Measurements from ENCODE around the gene MARCHF2.
"Not testable (repeated sequence)": the region's sequence is repeated elsewhere in the genome, so short reads cannot be mapped to it uniquely, and the experiment has no call there.

The MARCHF2 gene

DNA sequence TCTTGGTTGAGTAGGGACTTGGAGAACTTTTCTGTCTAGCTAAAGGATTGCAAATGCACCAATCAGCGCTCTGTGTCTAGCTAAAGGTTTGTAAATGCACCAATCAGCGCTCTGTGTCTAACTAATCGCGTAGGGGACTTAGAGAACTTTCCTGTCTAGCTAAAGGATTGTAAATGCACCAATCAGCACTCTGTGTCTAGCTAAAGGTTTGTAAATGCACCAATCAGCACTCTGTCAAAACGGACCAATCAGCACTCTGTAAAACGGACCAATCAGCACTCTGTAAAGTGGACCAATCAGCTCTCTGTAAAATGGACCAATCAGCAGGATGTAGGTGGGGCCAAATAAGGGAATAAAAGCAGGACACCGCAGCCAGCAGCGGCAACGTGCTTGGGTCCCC is 26.7 kb upstream of the MARCHF2 start:
- H3K36me3 ChIP-seq (ENCODE audit: control insufficient read depth in 2 of 2, insufficient read depth in 1 of 2, low read length in 2 of 2); POLR2A ChIA-PET; H3K4me3 ChIP-seq (ENCODE audit: low read depth, low read length); H3K27ac ChIP-seq (ENCODE audit: extremely low read depth, low read depth, low read length); H3K9me3 ChIP-seq (ENCODE audit: control insufficient read depth, insufficient read depth, low read depth, low read length); H3K4me1 ChIP-seq (ENCODE audit: control insufficient read depth, insufficient read depth, low read length): not testable (repeated sequence)
- peak; percentile 32; the same call in 1 of the 2 replicates for TF ChIP-seq SP2 (tag by site-specific recombination; IDR thresholded peaks at IDR 0.05)
- CTCF ChIA-PET, result interaction anchor here (0.6 to 0.8 kb wide), 3 partner anchors 89 to 498 kb away, joined by 3 read pairs; partner anchors contain the start of gene LRRC8E

DNA sequence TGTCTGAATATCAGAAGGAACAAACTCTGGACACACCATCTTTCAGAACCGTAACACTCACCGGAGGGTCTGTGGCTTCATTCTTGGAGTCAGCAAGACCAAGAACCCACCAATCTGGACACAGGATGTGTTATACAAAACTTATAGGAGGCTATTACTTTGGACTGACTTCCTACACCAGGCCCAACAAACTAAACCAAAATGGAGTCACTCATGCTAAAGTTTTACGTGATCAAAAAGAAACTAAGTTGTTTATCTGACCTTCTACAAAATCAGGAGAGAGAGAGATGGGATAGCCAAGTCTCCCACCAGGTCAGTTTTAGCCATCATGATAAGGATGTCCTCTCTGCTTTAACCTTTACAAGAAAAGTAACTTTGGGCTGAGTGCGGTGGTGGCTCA is 26.1 kb upstream of the MARCHF2 start:
- Histone ChIP-seq H3K4me1 (ENCODE audit: control insufficient read depth, insufficient read depth, low read length) (peaks cover 3% of the 10 kb centered on the region; the same call in 1 of the 2 replicates), H3K9me3 (ENCODE audit: control insufficient read depth, insufficient read depth, low read depth, low read length) (no peaks in the 10 kb centered on the region), H3K27ac (ENCODE audit: extremely low read depth, low read depth, low read length) (no peak overlapping the region), H3K36me3 (ENCODE audit: control insufficient read depth in 2 of 2, insufficient read depth in 1 of 2, low read length in 2 of 2) (peaks cover 0 to 3% of the 10 kb centered on the region in 2 experiments; a peak in 1 of 3 replicates), H3K4me3 (ENCODE audit: low read depth, low read length) (no peak overlapping the region)
- CTCF ChIA-PET, result interaction anchor here (0.8 kb wide), 1 partner anchor 119 kb away, joined by 3 read pairs; no protein-coding TSS in a partner anchor
- POLR2A ChIA-PET, result interaction anchor here (0.6 kb wide), 1 partner anchor 66 kb away, joined by 3 read pairs; no protein-coding TSS in a partner anchor
- TF ChIP-seq SCRT2 (tag by site-specific recombination; IDR thresholded peaks at IDR 0.05) (no peak), ZNF433 (tag by site-specific recombination; IDR thresholded peaks at IDR 0.05; ENCODE audit: low read depth) (no peak), SCRT1 (tag by site-specific recombination; IDR thresholded peaks at IDR 0.05; ENCODE audit: borderline replicate concordance) (no peak), ZBTB21 (tag by site-specific recombination; IDR thresholded peaks at IDR 0.05) (no peak), ZNF670 (tag by site-specific recombination; IDR thresholded peaks at IDR 0.05; ENCODE audit: low read depth) (no peak), ZNF571 (tag by site-specific recombination; IDR thresholded peaks at IDR 0.05) (no peak), ZBTB1 (tag by site-specific recombination; IDR thresholded peaks at IDR 0.05) (no peak), ZXDB (tag by site-specific recombination; IDR thresholded peaks at IDR 0.05) (no peak), ZNF768 (tag by site-specific recombination; IDR thresholded peaks at IDR 0.05) (no peak)
- TF ChIP-seq, protein P1, sequence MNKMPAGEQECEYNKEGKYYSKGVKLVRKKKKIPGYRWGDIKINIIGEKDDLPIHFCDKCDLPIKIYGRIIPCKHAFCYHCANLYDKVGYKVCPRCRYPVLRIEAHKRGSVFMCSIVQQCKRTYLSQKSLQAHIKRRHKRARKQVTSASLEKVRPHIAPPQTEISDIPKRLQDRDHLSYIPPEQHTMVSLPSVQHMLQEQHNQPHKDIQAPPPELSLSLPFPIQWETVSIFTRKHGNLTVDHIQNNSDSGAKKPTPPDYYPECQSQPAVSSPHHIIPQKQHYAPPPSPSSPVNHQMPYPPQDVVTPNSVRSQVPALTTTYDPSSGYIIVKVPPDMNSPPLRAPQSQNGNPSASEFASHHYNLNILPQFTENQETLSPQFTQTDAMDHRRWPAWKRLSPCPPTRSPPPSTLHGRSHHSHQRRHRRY (tag by site-specific recombination; IDR thresholded peaks at IDR 0.05), result no peak
- TF ChIP-seq, protein P2, sequence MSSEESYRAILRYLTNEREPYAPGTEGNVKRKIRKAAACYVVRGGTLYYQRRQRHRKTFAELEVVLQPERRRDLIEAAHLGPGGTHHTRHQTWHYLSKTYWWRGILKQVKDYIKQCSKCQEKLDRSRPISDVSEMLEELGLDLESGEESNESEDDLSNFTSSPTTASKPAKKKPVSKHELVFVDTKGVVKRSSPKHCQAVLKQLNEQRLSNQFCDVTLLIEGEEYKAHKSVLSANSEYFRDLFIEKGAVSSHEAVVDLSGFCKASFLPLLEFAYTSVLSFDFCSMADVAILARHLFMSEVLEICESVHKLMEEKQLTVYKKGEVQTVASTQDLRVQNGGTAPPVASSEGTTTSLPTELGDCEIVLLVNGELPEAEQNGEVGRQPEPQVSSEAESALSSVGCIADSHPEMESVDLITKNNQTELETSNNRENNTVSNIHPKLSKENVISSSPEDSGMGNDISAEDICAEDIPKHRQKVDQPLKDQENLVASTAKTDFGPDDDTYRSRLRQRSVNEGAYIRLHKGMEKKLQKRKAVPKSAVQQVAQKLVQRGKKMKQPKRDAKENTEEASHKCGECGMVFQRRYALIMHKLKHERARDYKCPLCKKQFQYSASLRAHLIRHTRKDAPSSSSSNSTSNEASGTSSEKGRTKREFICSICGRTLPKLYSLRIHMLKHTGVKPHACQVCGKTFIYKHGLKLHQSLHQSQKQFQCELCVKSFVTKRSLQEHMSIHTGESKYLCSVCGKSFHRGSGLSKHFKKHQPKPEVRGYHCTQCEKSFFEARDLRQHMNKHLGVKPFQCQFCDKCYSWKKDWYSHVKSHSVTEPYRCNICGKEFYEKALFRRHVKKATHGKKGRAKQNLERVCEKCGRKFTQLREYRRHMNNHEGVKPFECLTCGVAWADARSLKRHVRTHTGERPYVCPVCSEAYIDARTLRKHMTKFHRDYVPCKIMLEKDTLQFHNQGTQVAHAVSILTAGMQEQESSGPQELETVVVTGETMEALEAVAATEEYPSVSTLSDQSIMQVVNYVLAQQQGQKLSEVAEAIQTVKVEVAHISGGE (tag by site-specific recombination; conservative IDR thresholded peaks at IDR 0.05; ENCODE audit: low read depth), result no peak
- TF ChIP-seq, protein P3, sequence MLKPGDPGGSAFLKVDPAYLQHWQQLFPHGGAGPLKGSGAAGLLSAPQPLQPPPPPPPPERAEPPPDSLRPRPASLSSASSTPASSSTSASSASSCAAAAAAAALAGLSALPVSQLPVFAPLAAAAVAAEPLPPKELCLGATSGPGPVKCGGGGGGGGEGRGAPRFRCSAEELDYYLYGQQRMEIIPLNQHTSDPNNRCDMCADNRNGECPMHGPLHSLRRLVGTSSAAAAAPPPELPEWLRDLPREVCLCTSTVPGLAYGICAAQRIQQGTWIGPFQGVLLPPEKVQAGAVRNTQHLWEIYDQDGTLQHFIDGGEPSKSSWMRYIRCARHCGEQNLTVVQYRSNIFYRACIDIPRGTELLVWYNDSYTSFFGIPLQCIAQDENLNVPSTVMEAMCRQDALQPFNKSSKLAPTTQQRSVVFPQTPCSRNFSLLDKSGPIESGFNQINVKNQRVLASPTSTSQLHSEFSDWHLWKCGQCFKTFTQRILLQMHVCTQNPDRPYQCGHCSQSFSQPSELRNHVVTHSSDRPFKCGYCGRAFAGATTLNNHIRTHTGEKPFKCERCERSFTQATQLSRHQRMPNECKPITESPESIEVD (tag by site-specific recombination; IDR thresholded peaks at IDR 0.05), result no peak
- TF ChIP-seq, protein P4, sequence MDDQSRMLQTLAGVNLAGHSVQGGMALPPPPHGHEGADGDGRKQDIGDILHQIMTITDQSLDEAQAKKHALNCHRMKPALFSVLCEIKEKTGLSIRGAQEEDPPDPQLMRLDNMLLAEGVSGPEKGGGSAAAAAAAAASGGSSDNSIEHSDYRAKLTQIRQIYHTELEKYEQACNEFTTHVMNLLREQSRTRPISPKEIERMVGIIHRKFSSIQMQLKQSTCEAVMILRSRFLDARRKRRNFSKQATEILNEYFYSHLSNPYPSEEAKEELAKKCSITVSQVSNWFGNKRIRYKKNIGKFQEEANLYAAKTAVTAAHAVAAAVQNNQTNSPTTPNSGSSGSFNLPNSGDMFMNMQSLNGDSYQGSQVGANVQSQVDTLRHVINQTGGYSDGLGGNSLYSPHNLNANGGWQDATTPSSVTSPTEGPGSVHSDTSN (CRISPR knock-in tag; IDR thresholded peaks at IDR 0.05), result no peak
